Activated gamma-delta T cell treated with anti-CD3 and anti-CD28 coated beads, Interleukin-2, amount 50 U/mL, for 16 hours (primary cell): ENCODE data around the gene IRF2BP1.

Experiments
- DNase-seq: peaks from one replicate; pipeline ENCODE4 v3.0.0-alpha.2; 2020; ENCODE audit warnings: low read depth

IRF2BP1 gene

GRCh38 chr19:45885556-45886426 is at the start of gene IRF2BP1:
Gene IRF2BP1 (minus strand): TSS chr19:45886141. CDS start chr19:45885774, 367 bp downstream.
- peak; percentile 80 for DNase-seq

GRCh38 chr19:45935267-45935666 is 49.3 kb upstream of the IRF2BP1 start:
- no peak for DNase-seq

- no peak for DNase-seq
Measured at GRCh38 chr19:45934551-45935230, 48.8 kb upstream of the IRF2BP1 start.

GRCh38 chr19:45933759-45934158 is 47.8 kb upstream of the IRF2BP1 start:
- DNase-seq: no peak

- DNase-seq: no peak
Measured at GRCh38 chr19:45931055-45931454, 45.1 kb upstream of the IRF2BP1 start.

- DNase-seq: no peak
Measured at GRCh38 chr19:45929247-45929646, 43.3 kb upstream of the IRF2BP1 start.

GRCh38 chr19:45927565-45928261 is 41.8 kb upstream of the IRF2BP1 start:
- peak; percentile 71 for DNase-seq

- DNase-seq: no peak
Measured at GRCh38 chr19:45924891-45925447, 39.0 kb upstream of the IRF2BP1 start.

- no peak for DNase-seq
Measured at GRCh38 chr19:45922281-45922680, 36.3 kb upstream of the IRF2BP1 start.

GRCh38 chr19:45920458-45920857 is 34.5 kb upstream of the IRF2BP1 start:
- no peak for DNase-seq

- DNase-seq: no peak
Measured at GRCh38 chr19:45919678-45920077, 33.7 kb upstream of the IRF2BP1 start.

GRCh38 chr19:45918721-45919120 is 32.8 kb upstream of the IRF2BP1 start:
- DNase-seq: no peak

GRCh38 chr19:45917421-45918091 is 31.6 kb upstream of the IRF2BP1 start:
- no peak for DNase-seq

- DNase-seq: no peak
Measured at GRCh38 chr19:45913874-45914830, 28.2 kb upstream of the IRF2BP1 start, which contains the start of gene NANOS2. Gene NANOS2 (minus strand): TSS chr19:45914778. CDS start chr19:45914693, 85 bp downstream.

GRCh38 chr19:45911291-45911690 is 25.4 kb upstream of the IRF2BP1 start:
- no peak for DNase-seq

- DNase-seq: no peak
Measured at GRCh38 chr19:45908956-45909355, 23.0 kb upstream of the IRF2BP1 start.

GRCh38 chr19:45906221-45906620 is 20.3 kb upstream of the IRF2BP1 start:
- DNase-seq: no peak

- DNase-seq: no peak
Measured at GRCh38 chr19:45905011-45905410, 19.1 kb upstream of the IRF2BP1 start.

- DNase-seq: peak; percentile 99
Measured at GRCh38 chr19:45902651-45903625, 17.0 kb upstream of the IRF2BP1 start.
